Panc1 (cell line): ENCODE results near the gene KHDC4. TPM values are rescaled to one million over a fixed set of nuclear protein-coding genes. Genes with fewer than 3 reads are reported as not detected.

Experiments
- ATAC-seq: fragments of 200-7000 bp; cut with Tn5 transposase; 2 replicates; pipeline ENCODE4 v1.9.1; 2020; ENCODE audit warnings: mild to moderate bottlenecking, moderate library complexity
- BruUV-seq: library from RNA; stranded (reverse); fragments of 400-500 nt; replicated peaks from 2 replicates; lab custom pipeline; 2021; lab: Mats Ljungman, UMichigan
- CTCF ChIA-PET: fragments of 300-600 bp; sonication (Branson Sonifier 250); formaldehyde crosslinking; loops from one replicate; lab custom pipeline; 2022; ENCODE audit warnings: antibody characterized with exemption; lab: Charles Lee
- POLR2A ChIA-PET: fragments of 300-600 bp; sonication (Branson Sonifier 250); formaldehyde crosslinking; loops from one replicate; lab custom pipeline; 2022; ENCODE audit warnings: antibody characterized with exemption; lab: Charles Lee
- DNase-seq: peaks from one replicate; pipeline ENCODE4 v3.0.0-alpha.2; 2010; ENCODE audit warnings: low read depth, low spot score
- H3K27ac ChIP-seq: 2 replicates; pipeline ENCODE4 v1.5.1; 2011; ENCODE audit warnings: mild to moderate bottlenecking, low read length, inconsistent platforms
- H3K27me3 ChIP-seq: fragments of 200-500 bp; sonication (Bioruptor generic); 2 replicates; pipeline ENCODE4 v1.6.0; 2014; ENCODE audit warnings: low read length, inconsistent platforms; ENCODE audit not compliant: control insufficient read depth, insufficient read depth
- H3K36me3 ChIP-seq: fragments of 200-500 bp; sonication (Bioruptor generic); 2 replicates; pipeline ENCODE4 v1.5.1; 2014; ENCODE audit warnings: inconsistent platforms, mild to moderate bottlenecking, low read length, moderate library complexity; ENCODE audit not compliant: control insufficient read depth, insufficient read depth
- H3K4me1 ChIP-seq: 2 replicates; pipeline ENCODE4 v1.5.1; 2011; ENCODE audit warnings: inconsistent platforms, mild to moderate bottlenecking, low read length, moderate library complexity; ENCODE audit not compliant: control insufficient read depth, insufficient read depth
- H3K4me3 ChIP-seq, 2 experiments: 2 replicates each; pipeline ENCODE4 v1.5.1; 2011 to 2012; ENCODE audit warnings: low read depth in 2 of 2, low read length in 2 of 2, mild to moderate bottlenecking in 2 of 2, inconsistent platforms in 1 of 2, moderate library complexity in 1 of 2
- H3K9me3 ChIP-seq: fragments of 200-500 bp; sonication (Bioruptor generic); 2 replicates; pipeline ENCODE4 v1.5.1; 2014; ENCODE audit warnings: low read depth, mild to moderate bottlenecking, inconsistent platforms, low read length, moderate library complexity; ENCODE audit not compliant: control insufficient read depth, insufficient read depth
- POLR2AphosphoS5 ChIP-seq: IDR thresholded peaks from 2 replicates; pipeline ENCODE4 v1.6.1; 2012; ENCODE audit warnings: mild to moderate bottlenecking, low read depth, low read length, moderate library complexity
- SIN3A ChIP-seq: IDR thresholded peaks from 2 replicates; pipeline ENCODE4 v1.6.1; 2012; ENCODE audit warnings: low read depth, mild to moderate bottlenecking, low read length, moderate library complexity, borderline replicate concordance; ENCODE audit not compliant: insufficient read depth
- TCF7L2 ChIP-seq: IDR thresholded peaks from 2 replicates; pipeline ENCODE4 v1.6.1; 2011; ENCODE audit warnings: mild to moderate bottlenecking, low read depth, low read length, inconsistent platforms
- in situ Hi-C: cut with HindIII; loops from 2 replicates; pipeline ENCODE4 v1.10.0; 2016; ENCODE audit warnings: low sequenced_read_pairs, low pct_unique_long_range_greater_than_20kb
- intact Hi-C: fragments of 100-400 bp; cut with micrococcal nuclease; formaldehyde crosslinking; loops from one replicate; pipeline ENCODE4 v1.10.0; 2022; ENCODE audit not compliant: unreplicated experiment
- total RNA-seq: library from RNA; stranded (reverse); gene quantifications from one replicate; pipeline ENCODE4 v1.2.1, GENCODE V29; 2021; ENCODE audit not compliant: unreplicated experiment
- TF ChIP-seq, protein P1 (sequence below), 2 experiments: IDR thresholded peaks; 2 replicates each; pipeline ENCODE4 v1.6.1; 2011 to 2012; ENCODE audit warnings: low read depth in 2 of 2, control low read depth in 1 of 2, low read length in 1 of 2, mild to moderate bottlenecking in 1 of 2, moderate library complexity in 1 of 2; ENCODE audit not compliant: insufficient read depth in 1 of 2
- TF ChIP-seq, protein P2 (sequence below): fragments of 450-650 bp; IDR thresholded peaks from 2 replicates; pipeline ENCODE4 v1.5.1; 2017; ENCODE audit warnings: mild to moderate bottlenecking

KHDC4 gene
- total RNA-seq, 1 experiment from 2014 or later, result 80.4 TPM

DNA sequence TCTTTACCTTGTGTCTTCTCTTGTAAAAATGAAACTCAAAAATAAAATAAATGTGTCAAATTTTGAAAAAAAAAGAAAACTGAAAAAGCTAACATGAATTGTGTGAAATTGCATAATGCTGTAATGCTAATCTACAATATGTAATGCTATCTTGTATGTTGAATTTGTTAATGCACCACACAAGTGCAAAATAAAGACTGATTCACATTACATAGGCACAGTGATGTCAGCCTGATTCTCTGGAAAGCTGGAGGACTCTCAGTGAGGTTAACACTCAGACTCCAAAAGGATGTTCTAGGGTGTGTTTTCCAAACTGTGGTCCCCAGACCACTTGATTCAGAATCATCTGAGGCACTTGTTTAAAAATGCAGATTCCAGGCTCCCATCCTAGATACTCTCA lies 49.2 kb downstream of the KHDC4 start:
- Histone ChIP-seq H3K36me3 (no peaks in the 10 kb centered on the region), H3K4me1 (no peaks in the 10 kb centered on the region), H3K27ac (no peak overlapping the region), H3K9me3 (no peaks in the 10 kb centered on the region), H3K4me3 (no peak overlapping the region), H3K27me3 (no peaks in the 10 kb centered on the region)
- CTCF ChIA-PET, result no interaction called here
- ATAC-seq (no peak), DNase-seq (no peak)
- in situ Hi-C loops (no loop called here), intact Hi-C loops (no loop called here)
- TF ChIP-seq, protein P1, sequence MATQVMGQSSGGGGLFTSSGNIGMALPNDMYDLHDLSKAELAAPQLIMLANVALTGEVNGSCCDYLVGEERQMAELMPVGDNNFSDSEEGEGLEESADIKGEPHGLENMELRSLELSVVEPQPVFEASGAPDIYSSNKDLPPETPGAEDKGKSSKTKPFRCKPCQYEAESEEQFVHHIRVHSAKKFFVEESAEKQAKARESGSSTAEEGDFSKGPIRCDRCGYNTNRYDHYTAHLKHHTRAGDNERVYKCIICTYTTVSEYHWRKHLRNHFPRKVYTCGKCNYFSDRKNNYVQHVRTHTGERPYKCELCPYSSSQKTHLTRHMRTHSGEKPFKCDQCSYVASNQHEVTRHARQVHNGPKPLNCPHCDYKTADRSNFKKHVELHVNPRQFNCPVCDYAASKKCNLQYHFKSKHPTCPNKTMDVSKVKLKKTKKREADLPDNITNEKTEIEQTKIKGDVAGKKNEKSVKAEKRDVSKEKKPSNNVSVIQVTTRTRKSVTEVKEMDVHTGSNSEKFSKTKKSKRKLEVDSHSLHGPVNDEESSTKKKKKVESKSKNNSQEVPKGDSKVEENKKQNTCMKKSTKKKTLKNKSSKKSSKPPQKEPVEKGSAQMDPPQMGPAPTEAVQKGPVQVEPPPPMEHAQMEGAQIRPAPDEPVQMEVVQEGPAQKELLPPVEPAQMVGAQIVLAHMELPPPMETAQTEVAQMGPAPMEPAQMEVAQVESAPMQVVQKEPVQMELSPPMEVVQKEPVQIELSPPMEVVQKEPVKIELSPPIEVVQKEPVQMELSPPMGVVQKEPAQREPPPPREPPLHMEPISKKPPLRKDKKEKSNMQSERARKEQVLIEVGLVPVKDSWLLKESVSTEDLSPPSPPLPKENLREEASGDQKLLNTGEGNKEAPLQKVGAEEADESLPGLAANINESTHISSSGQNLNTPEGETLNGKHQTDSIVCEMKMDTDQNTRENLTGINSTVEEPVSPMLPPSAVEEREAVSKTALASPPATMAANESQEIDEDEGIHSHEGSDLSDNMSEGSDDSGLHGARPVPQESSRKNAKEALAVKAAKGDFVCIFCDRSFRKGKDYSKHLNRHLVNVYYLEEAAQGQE (IDR thresholded peaks at IDR 0.05; ENCODE audit: insufficient read depth in 1 of 2, low read depth in 2 of 2, low read length in 1 of 2), result no peak
- TF ChIP-seq, protein P2, sequence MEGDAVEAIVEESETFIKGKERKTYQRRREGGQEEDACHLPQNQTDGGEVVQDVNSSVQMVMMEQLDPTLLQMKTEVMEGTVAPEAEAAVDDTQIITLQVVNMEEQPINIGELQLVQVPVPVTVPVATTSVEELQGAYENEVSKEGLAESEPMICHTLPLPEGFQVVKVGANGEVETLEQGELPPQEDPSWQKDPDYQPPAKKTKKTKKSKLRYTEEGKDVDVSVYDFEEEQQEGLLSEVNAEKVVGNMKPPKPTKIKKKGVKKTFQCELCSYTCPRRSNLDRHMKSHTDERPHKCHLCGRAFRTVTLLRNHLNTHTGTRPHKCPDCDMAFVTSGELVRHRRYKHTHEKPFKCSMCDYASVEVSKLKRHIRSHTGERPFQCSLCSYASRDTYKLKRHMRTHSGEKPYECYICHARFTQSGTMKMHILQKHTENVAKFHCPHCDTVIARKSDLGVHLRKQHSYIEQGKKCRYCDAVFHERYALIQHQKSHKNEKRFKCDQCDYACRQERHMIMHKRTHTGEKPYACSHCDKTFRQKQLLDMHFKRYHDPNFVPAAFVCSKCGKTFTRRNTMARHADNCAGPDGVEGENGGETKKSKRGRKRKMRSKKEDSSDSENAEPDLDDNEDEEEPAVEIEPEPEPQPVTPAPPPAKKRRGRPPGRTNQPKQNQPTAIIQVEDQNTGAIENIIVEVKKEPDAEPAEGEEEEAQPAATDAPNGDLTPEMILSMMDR, result no peak
- TF ChIP-seq TCF7L2, result no peak
- TF ChIP-seq POLR2AphosphoS5, result no peak
- no peak for TF ChIP-seq SIN3A
- POLR2A ChIA-PET, result interaction anchor here (0.6 kb wide), 1 partner anchor 51 kb away, joined by 3 read pairs; no protein-coding TSS in a partner anchor
- no TSS peak for BruUV-seq

DNA sequence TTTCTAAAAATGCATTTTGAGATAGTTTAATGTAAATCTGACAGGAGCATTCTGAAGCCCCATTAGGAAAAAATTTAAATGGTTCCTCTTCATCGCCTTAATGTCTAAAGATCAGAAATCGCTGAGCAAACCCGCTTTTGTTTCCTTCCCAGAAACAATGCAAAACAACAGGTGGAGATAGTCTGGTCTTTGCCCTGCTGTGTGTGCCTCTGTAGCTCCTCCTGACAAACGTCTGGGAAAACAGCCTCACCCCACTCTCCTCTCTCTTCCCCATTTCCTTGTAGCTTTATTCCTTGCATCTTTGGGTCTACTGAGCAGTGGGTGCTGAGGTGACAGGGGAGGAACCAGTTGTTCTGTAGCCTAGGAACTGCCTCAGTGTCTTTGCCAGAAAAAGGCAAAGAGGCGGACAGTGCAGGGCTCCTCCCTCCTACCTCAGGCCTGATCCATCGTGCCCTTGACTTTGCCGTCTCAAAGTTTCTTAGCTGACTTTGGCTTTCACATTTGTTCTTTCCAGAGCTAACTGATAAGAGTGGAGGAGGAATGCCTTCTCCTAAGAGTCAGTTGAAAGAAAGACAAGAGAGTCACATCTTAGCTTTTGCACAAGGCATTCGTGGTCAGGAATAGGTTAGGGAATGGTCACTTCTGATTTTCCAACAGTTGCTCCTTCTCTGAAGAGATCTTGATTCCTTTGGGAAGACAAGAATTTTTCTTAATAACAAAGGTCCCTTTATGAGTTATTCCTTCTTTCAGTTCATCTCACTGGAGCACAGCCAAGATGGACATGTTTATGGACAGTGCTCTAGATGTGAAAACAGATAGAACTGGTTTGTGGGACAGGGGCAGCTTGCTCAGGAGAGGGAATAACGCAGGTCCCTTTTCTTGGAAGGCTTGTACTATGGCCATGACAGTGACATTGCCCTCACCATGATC lies 49.9 kb downstream of the KHDC4 start:
- CTCF ChIA-PET, result interaction anchor here (0.5 kb wide), 1 partner anchor 33 kb away, joined by 6 read pairs; no protein-coding TSS in a partner anchor
- Histone ChIP-seq H3K27me3 (no peaks in the 10 kb centered on the region), H3K27ac (no peak overlapping the region), H3K4me3 (no peak overlapping the region), H3K9me3 (no peaks in the 10 kb centered on the region), H3K4me1 (no peaks in the 10 kb centered on the region), H3K36me3 (no peaks in the 10 kb centered on the region)
- no peak for TF ChIP-seq SIN3A
- no peak for TF ChIP-seq TCF7L2
- TF ChIP-seq, protein P2, result no peak
- no peak for TF ChIP-seq POLR2AphosphoS5
- TF ChIP-seq, protein P1 (IDR thresholded peaks at IDR 0.05; ENCODE audit: insufficient read depth in 1 of 2, low read depth in 2 of 2, low read length in 1 of 2), result no peak
- in situ Hi-C loops, result no loop called here
- POLR2A ChIA-PET, result interaction anchor here (0.6 kb wide), 2 partner anchors 13 to 52 kb away, joined by 3 read pairs; no protein-coding TSS in a partner anchor
- intact Hi-C loops, result no loop called here
- DNase-seq (no peak), ATAC-seq (no peak)
- BruUV-seq, result no TSS peak
